Measurements from ENCODE around the gene NFRKB.

GRCh38 chr11:129885381-129885780 is 10.0 kb downstream of the NFRKB start:
- TF ChIP-seq CTCF (IDR thresholded peaks at IDR 0.05; ENCODE audit: low read length) (no peak), EZH2 (IDR thresholded peaks at IDR 0.05; ENCODE audit: borderline replicate concordance, low read length) (no peak)
